GM20000 (cell line): ENCODE measurements around the gene FGA.
"Not testable (repeated sequence)": the region's sequence is repeated elsewhere in the genome, so short reads cannot be mapped to it uniquely, and the experiment has no call there.

Experiments used
- DNase-seq: peaks from one replicate; pipeline ENCODE4 v3.0.0; 2012; ENCODE audit warnings: low spot score
- CTCF ChIP-seq: IDR thresholded peaks from 2 replicates; pipeline ENCODE4 v1.5.1; 2012; ENCODE audit warnings: mild to moderate bottlenecking, control low read depth; ENCODE audit errors: extremely low read depth, missing control alignments

The FGA gene

GRCh38 chr4:154606728-154607723, 16.5 kb upstream of the FGA start:
- no peak for TF ChIP-seq CTCF

DNA sequence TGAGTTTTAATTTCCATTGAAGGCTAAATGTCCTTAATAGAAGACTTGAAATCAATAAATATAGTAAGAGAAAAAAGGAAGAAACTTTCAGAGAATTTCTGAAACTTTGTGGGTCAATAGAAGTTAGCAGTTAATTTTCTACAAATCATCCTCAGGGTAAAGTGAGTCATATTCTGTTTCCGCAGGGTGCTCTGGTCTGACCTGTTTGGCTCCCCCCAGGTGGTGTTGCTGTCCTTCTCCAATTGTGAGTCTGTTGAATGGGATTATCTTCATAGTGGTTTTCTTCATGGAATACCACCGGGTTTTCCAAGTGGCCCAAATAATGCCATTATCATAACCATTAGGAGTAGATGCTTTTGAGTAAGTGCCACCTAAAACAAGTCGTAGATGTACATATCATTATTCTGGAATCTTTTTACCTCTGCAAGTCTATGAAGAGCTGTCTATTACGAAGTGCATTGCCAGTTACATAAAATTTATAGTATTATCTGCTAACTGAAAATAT, 14.2 kb upstream of the FGA start:
- no peak for TF ChIP-seq CTCF
- DNase-seq, result no peak

More at GRCh38 chr4:154606728-154607723, 16.5 kb upstream of the FGA start:
- DNase-seq, result no peak

GRCh38 chr4:154603033-154603943, 12.7 kb upstream of the FGA start:
- no peak for TF ChIP-seq CTCF
- DNase-seq, result no peak

DNA sequence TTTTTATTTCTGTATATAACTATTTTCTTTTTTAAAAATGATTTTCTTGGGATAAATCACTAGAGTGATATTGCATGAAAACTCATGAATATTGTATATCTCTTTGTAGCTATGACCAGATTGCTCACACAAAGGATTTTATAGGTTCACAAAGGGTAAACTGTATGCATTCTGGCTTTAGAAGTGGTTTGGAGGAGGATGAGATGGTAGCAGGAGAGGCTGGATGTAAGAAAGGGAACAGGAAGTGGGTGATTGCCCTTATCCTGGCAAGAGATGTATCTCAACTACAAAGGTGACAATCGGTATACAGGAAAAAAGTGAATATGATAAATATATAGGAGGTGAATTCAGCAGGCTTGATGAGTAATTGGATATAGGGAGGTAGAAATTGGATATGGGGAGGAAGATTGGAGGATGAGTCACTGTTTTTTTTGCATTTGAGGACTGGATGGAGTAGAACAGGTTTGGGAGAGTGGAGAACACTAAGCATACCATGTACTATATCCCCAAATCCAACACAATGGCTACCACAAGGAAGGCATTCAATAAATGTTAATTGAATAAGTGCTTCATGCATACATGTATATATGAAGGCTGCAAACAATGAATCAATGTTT, 12.0 kb upstream of the FGA start:
- no peak for DNase-seq
- no peak for TF ChIP-seq CTCF

DNA sequence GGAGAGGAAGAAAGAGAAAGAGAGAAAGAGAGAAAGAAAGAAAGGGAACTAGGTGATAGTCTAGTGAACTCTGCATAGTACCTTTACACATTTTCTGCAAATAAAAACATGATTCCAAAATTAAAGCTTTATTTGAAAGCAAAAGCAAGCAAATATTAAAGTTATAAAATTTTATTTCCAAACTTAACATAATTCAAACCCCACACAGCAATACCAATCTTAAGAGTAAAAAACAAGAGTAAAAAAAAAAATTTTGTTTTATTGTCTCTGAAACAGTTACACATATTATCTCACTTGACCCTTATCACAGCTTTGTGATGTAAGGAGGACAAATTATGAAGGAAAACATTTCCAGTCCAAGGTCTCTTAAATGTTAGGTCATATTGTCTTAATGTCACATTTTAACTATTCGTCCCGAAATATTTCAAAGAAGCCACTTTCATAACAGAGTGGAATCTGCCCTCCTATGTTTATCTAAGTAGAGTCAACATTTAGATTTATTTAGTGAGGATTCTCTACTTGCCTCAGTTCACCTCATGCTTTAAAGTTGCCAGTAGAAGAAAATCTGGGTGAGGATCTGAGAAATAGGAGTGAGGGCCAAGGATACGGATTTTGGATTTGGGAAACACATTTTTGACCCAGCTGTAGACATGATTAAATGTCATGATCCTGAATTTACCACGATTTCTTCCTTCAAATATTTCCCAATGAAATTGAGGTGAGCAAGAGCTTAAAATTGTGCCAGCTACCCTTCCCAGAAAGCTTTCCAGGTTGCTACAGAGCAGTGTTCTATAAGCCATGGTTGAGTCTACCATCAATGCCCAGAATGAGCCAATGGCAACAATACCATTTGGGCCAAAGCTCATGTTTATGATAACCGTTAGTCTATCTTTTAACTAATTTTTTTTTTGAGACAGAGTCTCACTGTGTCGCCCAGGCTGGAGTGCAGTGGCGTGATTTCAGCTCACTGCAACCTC, 7.5 kb upstream of the FGA start:
- no peak for TF ChIP-seq CTCF
- DNase-seq, result no peak

- not testable (repeated sequence) for DNase-seq
These were observed 6.7 kb upstream of the FGA start for GRCh38 chr4:154597281-154597680.

DNA sequence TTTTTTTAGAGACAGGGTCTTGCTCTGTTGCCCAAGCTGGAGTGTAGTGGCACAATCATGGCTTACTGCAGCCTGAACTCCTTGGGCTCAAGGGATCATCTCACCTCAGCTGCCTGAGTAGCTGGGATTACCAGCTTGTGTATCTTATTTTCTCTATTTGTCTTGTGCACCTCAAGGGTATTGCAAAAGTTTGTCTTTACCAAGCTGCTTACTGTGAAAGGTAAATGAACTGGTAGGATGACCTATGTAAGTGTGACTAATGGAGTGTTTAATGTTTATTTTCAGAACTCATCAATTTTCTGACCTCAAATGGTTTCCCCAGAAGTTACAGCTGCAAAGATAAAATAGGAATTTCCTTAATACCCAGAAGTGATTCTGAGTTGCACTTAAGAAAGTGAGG, 5.3 kb upstream of the FGA start:
- no peak for DNase-seq
- no peak for TF ChIP-seq CTCF

DNA sequence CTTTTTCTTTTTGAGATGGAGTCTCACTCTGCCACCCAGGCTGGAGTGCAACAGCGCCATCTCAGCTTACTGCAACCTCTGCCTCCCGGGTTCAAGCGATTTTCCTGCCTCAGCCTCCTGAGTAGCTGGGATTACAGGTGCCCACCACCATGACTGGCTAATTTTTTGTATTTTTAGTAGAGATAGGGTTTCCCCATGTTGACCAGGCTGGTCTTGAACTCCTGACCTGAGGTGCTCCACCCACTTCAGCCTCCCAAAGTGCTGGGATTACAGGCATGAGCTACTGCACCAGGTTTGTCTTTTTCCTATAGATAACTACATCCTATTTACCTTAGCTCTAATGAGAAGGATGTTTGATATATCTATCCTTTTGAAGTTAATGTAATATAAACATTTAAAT, 3.8 kb upstream of the FGA start:
- not testable (repeated sequence) for DNase-seq
